CD4-positive, alpha-beta T cell (primary cell): Measurements from ENCODE around the gene CYP26B1. TPM values are rescaled to one million over a fixed set of nuclear protein-coding genes. Genes with fewer than 3 reads are reported as not detected.

Experiments
- ATAC-seq: fragments of 200-7000 bp; cut with Tn5 transposase; one replicate; pipeline ENCODE4 v1.10.0; 2022; ENCODE audit warnings: mild to moderate bottlenecking; ENCODE audit not compliant: poor library complexity
- CTCF ChIA-PET: fragments of 350-600 bp; sonication (Branson Sonifier 250); formaldehyde crosslinking; loops from one replicate; lab custom pipeline; 2021; ENCODE audit warnings: antibody characterized with exemption, inconsistent platforms; lab: Charles Lee
- POLR2A ChIA-PET: fragments of 350-600 bp; sonication (Branson Sonifier 250); formaldehyde crosslinking; loops from one replicate; lab custom pipeline; 2021; ENCODE audit warnings: antibody characterized with exemption, inconsistent platforms; lab: Charles Lee
- DNase-seq, 14 experiments: peaks; one replicate each; pipeline ENCODE4 v3.0.0-alpha.2; 2013 to 2020; ENCODE audit warnings: mixed read lengths in 2 of 14
- H3K27ac ChIP-seq, 2 donors: one replicate each; pipeline versions ENCODE4 v1.5.1 to v1.7.0; 2013; ENCODE audit warnings: low read length in 2 of 2, low read depth in 1 of 2, mild to moderate bottlenecking in 1 of 2
- H3K27me3 ChIP-seq, 2 experiments: 1 replicate in 1 of 2; 2 replicates in 1 of 2; pipeline versions ENCODE4 v1.6.1 to v1.7.0; 2013; ENCODE audit warnings: low read length in 2 of 2, control low read depth in 1 of 2, mild to moderate bottlenecking in 1 of 2, moderate library complexity in 1 of 2; ENCODE audit not compliant: insufficient read depth in 2 of 2, control insufficient read depth in 1 of 2
- H3K36me3 ChIP-seq: one replicate; pipeline ENCODE4 v1.6.1; 2013; ENCODE audit warnings: low read length, control low read depth; ENCODE audit not compliant: insufficient read depth
- H3K4me1 ChIP-seq: one replicate; pipeline ENCODE4 v1.6.1; 2013; ENCODE audit warnings: low read length, control low read depth; ENCODE audit not compliant: insufficient read depth
- H3K4me3 ChIP-seq: one replicate; pipeline ENCODE4 v1.5.1; 2013; ENCODE audit warnings: mild to moderate bottlenecking, low read length, moderate library complexity
- H3K9me3 ChIP-seq, 2 experiments: 1 replicate in 1 of 2; 2 replicates in 1 of 2; pipeline versions ENCODE4 v1.6.1 to v1.7.0; 2013; ENCODE audit warnings: low read length in 2 of 2, mild to moderate bottlenecking in 2 of 2, control low read depth in 1 of 2, moderate library complexity in 1 of 2; ENCODE audit not compliant: control insufficient read depth in 1 of 2, insufficient read depth in 1 of 2
- H3K27ac Mint-ChIP-seq: one replicate; pipeline ENCODE4 v1.8.0; 2020; ENCODE audit warnings: mixed read lengths
- H3K27me3 Mint-ChIP-seq: one replicate; pipeline ENCODE4 v1.8.0; 2021; ENCODE audit warnings: mixed read lengths
- H3K36me3 Mint-ChIP-seq: one replicate; pipeline ENCODE4 v1.8.0; 2021; ENCODE audit warnings: low read depth, mixed read lengths
- H3K4me1 Mint-ChIP-seq: one replicate; pipeline ENCODE4 v1.8.0; 2021; ENCODE audit warnings: low read depth, mixed read lengths
- H3K4me3 Mint-ChIP-seq: one replicate; pipeline ENCODE4 v1.8.0; 2020; ENCODE audit warnings: mild to moderate bottlenecking, mixed read lengths
- H3K9me3 Mint-ChIP-seq: one replicate; pipeline ENCODE4 v1.8.0; 2020; ENCODE audit warnings: mixed read lengths
- intact Hi-C, 2 experiments: fragments of 100-400 bp; cut with DNase I in 1 of 2; cut with micrococcal nuclease in 1 of 2; formaldehyde crosslinking; loops; one replicate each; pipeline versions ENCODE4 v1.15.1 to v1.9.0; 2023 to 2025; cut with DNase I, micrococcal nuclease
- total RNA-seq, 174 experiments: library from RNA in 2 of 174; stranded (reverse) in 2 of 174; gene quantifications; one replicate each; pipeline ENCODE4 v1.2.3 and lab custom pipeline; 2021 to 2026
- TF ChIP-seq, protein P1 (sequence below): fragments of 200-600 bp; IDR thresholded peaks from one replicate; pipeline ENCODE4 v1.8.0; 2022; ENCODE audit warnings: antibody characterized with exemption, mild to moderate bottlenecking

CYP26B1 gene
- total RNA-seq, 2 experiments from 2014 or later = 0.05 TPM; not detected in 1

DNA sequence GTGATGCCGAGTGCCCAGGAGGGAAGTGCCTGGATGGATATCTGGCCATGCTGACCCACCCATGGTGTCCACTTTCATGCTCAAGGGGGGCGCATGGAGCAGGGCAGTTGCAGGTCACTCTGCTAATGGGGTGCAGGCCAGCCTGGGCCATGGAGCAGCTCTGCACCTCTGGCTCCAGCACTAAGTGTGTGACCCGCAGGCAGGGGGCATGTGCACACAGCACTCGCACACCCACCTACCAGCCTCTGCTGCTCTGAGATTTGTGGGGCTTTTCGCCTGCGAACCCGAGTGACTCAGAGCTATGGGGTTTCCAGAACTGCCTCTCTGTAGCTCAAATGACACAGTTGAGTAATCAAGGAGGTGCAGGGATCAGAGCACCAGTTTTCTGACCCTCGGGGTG, 66.2 kb downstream of the CYP26B1 start:
- no peak for DNase-seq
- Histone ChIP-seq H3K4me1 (no peaks in the 10 kb centered on the region), H3K36me3 (no peaks in the 10 kb centered on the region), H3K27ac (no peak overlapping the region), H3K27me3 (no peaks in the 10 kb centered on the region), H3K9me3 (peaks cover 0 to 30% of the 10 kb centered on the region in 2 experiments), H3K4me3 (no peak overlapping the region)
- ChIA-PET CTCF (no interaction called here), POLR2A (no interaction called here)
- H3K9me3 Mint-ChIP-seq = no peaks in the 10 kb centered on the region
- ATAC-seq = no peak
- H3K4me1 Mint-ChIP-seq = no peaks in the 10 kb centered on the region
- TF ChIP-seq, protein P1, sequence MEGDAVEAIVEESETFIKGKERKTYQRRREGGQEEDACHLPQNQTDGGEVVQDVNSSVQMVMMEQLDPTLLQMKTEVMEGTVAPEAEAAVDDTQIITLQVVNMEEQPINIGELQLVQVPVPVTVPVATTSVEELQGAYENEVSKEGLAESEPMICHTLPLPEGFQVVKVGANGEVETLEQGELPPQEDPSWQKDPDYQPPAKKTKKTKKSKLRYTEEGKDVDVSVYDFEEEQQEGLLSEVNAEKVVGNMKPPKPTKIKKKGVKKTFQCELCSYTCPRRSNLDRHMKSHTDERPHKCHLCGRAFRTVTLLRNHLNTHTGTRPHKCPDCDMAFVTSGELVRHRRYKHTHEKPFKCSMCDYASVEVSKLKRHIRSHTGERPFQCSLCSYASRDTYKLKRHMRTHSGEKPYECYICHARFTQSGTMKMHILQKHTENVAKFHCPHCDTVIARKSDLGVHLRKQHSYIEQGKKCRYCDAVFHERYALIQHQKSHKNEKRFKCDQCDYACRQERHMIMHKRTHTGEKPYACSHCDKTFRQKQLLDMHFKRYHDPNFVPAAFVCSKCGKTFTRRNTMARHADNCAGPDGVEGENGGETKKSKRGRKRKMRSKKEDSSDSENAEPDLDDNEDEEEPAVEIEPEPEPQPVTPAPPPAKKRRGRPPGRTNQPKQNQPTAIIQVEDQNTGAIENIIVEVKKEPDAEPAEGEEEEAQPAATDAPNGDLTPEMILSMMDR = no peak
- no peaks in the 10 kb centered on the region for H3K27me3 Mint-ChIP-seq
- no peak overlapping the region for H3K4me3 Mint-ChIP-seq
- no peak overlapping the region for H3K27ac Mint-ChIP-seq
- no peaks in the 10 kb centered on the region for H3K36me3 Mint-ChIP-seq
- intact Hi-C loops = no loop called here

DNA sequence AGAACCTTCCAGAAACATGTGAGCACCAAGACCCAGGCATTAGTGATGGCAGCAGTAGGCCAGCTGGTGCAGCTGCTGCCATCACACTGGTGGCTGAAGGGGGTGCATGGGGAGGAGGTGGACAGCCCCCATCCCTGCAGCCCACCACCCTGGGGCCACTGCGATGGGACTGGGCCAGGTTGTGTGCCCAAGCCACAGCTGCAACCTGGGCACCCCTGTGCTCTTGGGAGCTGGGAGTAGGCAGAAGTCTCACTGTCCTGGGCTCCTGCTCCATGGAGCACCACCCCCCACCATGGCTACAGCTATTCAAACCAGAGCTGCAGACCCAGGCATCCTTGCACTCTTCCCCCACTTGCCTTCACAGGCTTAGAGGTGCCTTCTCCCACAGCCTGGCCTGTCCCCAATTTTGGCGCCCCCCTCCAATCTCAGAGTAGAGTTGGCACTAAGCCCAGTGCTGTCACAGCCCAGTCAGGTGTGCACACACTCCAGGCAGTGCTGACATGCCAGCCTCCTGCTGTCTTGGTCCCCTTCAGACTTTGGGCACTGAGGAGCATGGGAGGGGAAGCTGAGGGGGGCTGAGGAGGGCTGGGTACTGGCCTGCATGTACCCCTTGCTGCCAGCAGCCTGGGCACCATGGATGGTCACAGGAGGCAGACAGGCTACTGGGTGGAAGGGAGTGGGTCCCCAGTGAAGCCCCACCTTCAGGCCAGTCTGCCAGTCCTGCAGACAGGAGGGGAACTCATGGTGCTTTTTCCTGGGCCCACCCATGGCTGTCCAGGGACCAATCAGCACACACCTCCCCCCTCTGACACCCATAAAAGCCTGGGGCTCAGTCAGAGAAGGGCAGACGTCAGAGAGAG, 67.1 kb downstream of the CYP26B1 start:
- peaks cover 0 to 34% of the 10 kb centered on the region in 2 experiments for H3K9me3 ChIP-seq
- ATAC-seq = no peak

More for the DNA sequence above, 67.1 kb downstream of the CYP26B1 start:
- ChIA-PET POLR2A (no interaction called here), CTCF (no interaction called here)
- DNase-seq = no peak
- H3K36me3 Mint-ChIP-seq = no peaks in the 10 kb centered on the region
- no peak overlapping the region for H3K4me3 Mint-ChIP-seq
- Histone ChIP-seq H3K27ac (no peak overlapping the region), H3K27me3 (no peaks in the 10 kb centered on the region), H3K36me3 (no peaks in the 10 kb centered on the region), H3K4me1 (no peaks in the 10 kb centered on the region), H3K4me3 (no peak overlapping the region)
- H3K27me3 Mint-ChIP-seq = no peaks in the 10 kb centered on the region
- H3K4me1 Mint-ChIP-seq = no peaks in the 10 kb centered on the region
- TF ChIP-seq, protein P1 = no peak
- intact Hi-C loops = no loop called here
- H3K27ac Mint-ChIP-seq = no peak overlapping the region
- H3K9me3 Mint-ChIP-seq = no peaks in the 10 kb centered on the region
